ENCODE results near the gene CNPY2. TPM values are rescaled to one million over a fixed set of nuclear protein-coding genes. Genes with fewer than 3 reads are reported as not detected.
A peak's percentile ranks its signal among the peaks of the same experiment; 100 is the strongest.

CNPY2 gene
- total and polyA plus RNA-seq, 2 of the 13 experiments (the other 11 are each of a cell fraction or from before 2014, with no cell fraction given), result 285 to 356 TPM

GRCh38 chr12:56358836-56359532 is 43.2 kb upstream of the CNPY2 start:
- POLR2A ChIA-PET, result interaction anchor here (1.2 to 7.9 kb wide), 14 partner anchors 11 to 366 kb away, joined by 3 to 81 read pairs (median 16); partner anchors contain the start of genes CNPY2, IL23A, NACA and PAN2
- H3K27ac ChIP-seq (ENCODE audit: extremely low read length, insufficient read depth, low read length), result no peak overlapping the region
- peaks cover 60% of the 10 kb centered on the region for H3K4me1 ChIP-seq (ENCODE audit: insufficient read depth, low read length)
- no peak for ATAC-seq
- H2AFZ ChIP-seq (ENCODE audit: low read length), result no peak overlapping the region
- no TSS peak for BruUV-seq (replicated peaks)
- no peaks in the 10 kb centered on the region for H3K9me3 ChIP-seq (ENCODE audit: low read length)
- H3K4me2 ChIP-seq (ENCODE audit: low read depth, low read length), result peak overlapping the region; percentile 72
- WGBS (ENCODE audit: low lambda C conversion rate), result 10% methylated on average over 1 of the region's 1 CpG
- peaks cover 15 to 23% of the 10 kb centered on the region in 2 experiments for H3K36me3 ChIP-seq (replicated peaks in 1 of 2; ENCODE audit: control insufficient read depth in 1 of 2, insufficient read depth in 2 of 2, low read length in 2 of 2)
- CTCF ChIA-PET (ENCODE audit: low intra/inter-chr PET ratio, low total read pairs), result no interaction called here
- intact Hi-C loops (cut with micrococcal nuclease; ENCODE audit: unreplicated experiment) (no loop called here), in situ Hi-C loops (cut with HindIII; ENCODE audit: extremely low pct_ligation_motif_present, low pct_unique_long_range_greater_than_20kb) (no loop called here)
- H3K9ac ChIP-seq (ENCODE audit: insufficient read depth, low read depth, low read length), result peak overlapping the region; percentile 84
- peaks cover 21% of the 10 kb centered on the region for H3K79me2 ChIP-seq (ENCODE audit: insufficient read depth, low read length)
- no peak for DNase-seq (ENCODE audit: low spot score)
- no peaks in the 10 kb centered on the region for H4K20me1 ChIP-seq (ENCODE audit: insufficient read depth, low read length)
- FAIRE-seq, result peak; percentile 26
- H3K4me3 ChIP-seq (replicated peaks in 1 of 3; ENCODE audit: insufficient read depth in 1 of 3, low read depth in 2 of 3, low read length in 3 of 3), result peak overlapping the region; percentile 71 to 94 (median 87)
- H3K27me3 ChIP-seq (ENCODE audit: control insufficient read depth in 1 of 2, insufficient read depth in 2 of 2, low read length in 2 of 2), result no peaks in the 10 kb centered on the region
- TF ChIP-seq MEF2D (CRISPR knock-in tag; IDR thresholded peaks at IDR 0.05) (no peak), AHDC1 (CRISPR knock-in tag; IDR thresholded peaks at IDR 0.05; ENCODE audit: borderline replicate concordance) (no peak), DRAP1 (CRISPR knock-in tag; IDR thresholded peaks at IDR 0.05) (no peak), ZFP91 (CRISPR knock-in tag; IDR thresholded peaks at IDR 0.05; ENCODE audit: borderline replicate concordance) (no peak), ZNF280D (CRISPR knock-in tag; IDR thresholded peaks at IDR 0.05) (no peak), THAP7 (CRISPR knock-in tag; IDR thresholded peaks at IDR 0.05) (no peak), ZNF484 (CRISPR knock-in tag; IDR thresholded peaks at IDR 0.05; ENCODE audit: borderline replicate concordance, low read depth) (no peak), DPF2 (CRISPR knock-in tag; IDR thresholded peaks at IDR 0.05; ENCODE audit: borderline replicate concordance, low read depth) (no peak), MLX (CRISPR knock-in tag; IDR thresholded peaks at IDR 0.05) (no peak), ZNF3 (CRISPR knock-in tag; IDR thresholded peaks at IDR 0.05) (no peak)

Measured in HepG2 (cell line).